HG03460 (cell line): ENCODE results near the gene HIVEP3.

Source experiments
- ATAC-seq: cut with Tn5 transposase; IDR thresholded peaks from one replicate; pipeline ENCODE4 v1.9.1; 2021; ENCODE audit not compliant: unreplicated experiment

HIVEP3 gene

GRCh38 chr1:41816061-41816460, 102.7 kb downstream of the HIVEP3 start:
- ATAC-seq, result no peak

- no peak for ATAC-seq
Measured at GRCh38 chr1:41813755-41814745, 104.7 kb downstream of the HIVEP3 start.

- no peak for ATAC-seq
Measured at GRCh38 chr1:41813226-41813625, 105.5 kb downstream of the HIVEP3 start.

- ATAC-seq, result no peak
Measured at GRCh38 chr1:41812453-41812852, 106.3 kb downstream of the HIVEP3 start.

GRCh38 chr1:41812051-41812450, 106.7 kb downstream of the HIVEP3 start:
- no peak for ATAC-seq

- no peak for ATAC-seq
Measured at GRCh38 chr1:41811051-41811795, 107.5 kb downstream of the HIVEP3 start.

GRCh38 chr1:41810446-41810845, 108.3 kb downstream of the HIVEP3 start:
- no peak for ATAC-seq

GRCh38 chr1:41809692-41810091, 109.0 kb downstream of the HIVEP3 start:
- ATAC-seq, result no peak

GRCh38 chr1:41807390-41807789, 111.3 kb downstream of the HIVEP3 start:
- no peak for ATAC-seq

GRCh38 chr1:41806472-41807155, 112.1 kb downstream of the HIVEP3 start:
- ATAC-seq, result peak; percentile 31

- no peak for ATAC-seq
Measured at GRCh38 chr1:41805771-41806471, 112.8 kb downstream of the HIVEP3 start.

GRCh38 chr1:41804176-41804575, 114.5 kb downstream of the HIVEP3 start:
- no peak for ATAC-seq

- ATAC-seq, result no peak
Measured at GRCh38 chr1:41803656-41804055, 115.1 kb downstream of the HIVEP3 start.

GRCh38 chr1:41802532-41803501, 115.9 kb downstream of the HIVEP3 start:
- ATAC-seq, result peak; percentile 46

GRCh38 chr1:41800311-41800829, 118.4 kb downstream of the HIVEP3 start:
- peak; percentile 50 for ATAC-seq

- no peak for ATAC-seq
Measured at GRCh38 chr1:41799723-41800122, 119.0 kb downstream of the HIVEP3 start.

GRCh38 chr1:41799205-41799604, 119.5 kb downstream of the HIVEP3 start:
- ATAC-seq, result no peak

GRCh38 chr1:41795205-41795762, 123.4 kb downstream of the HIVEP3 start:
- ATAC-seq, result no peak

- ATAC-seq, result no peak
Measured at GRCh38 chr1:41794031-41794430, 124.7 kb downstream of the HIVEP3 start.
